Heart right ventricle (tissue), 16 donors: ENCODE measurements around the gene SYTL1. TPM values are rescaled to one million over a fixed set of nuclear protein-coding genes. Genes with fewer than 3 reads are reported as not detected.

Experiments used
- ATAC-seq, 8 donors: fragments of 200-7000 bp; cut with Tn5 transposase; one replicate each; pipeline ENCODE4 v1.9.1; 2020; ENCODE audit warnings: mild to moderate bottlenecking in 8 of 8, moderate library complexity in 8 of 8, moderate number of reproducible peaks in 1 of 8
- DNase-seq, 2 donors: peaks; one replicate each; pipeline ENCODE4 v3.0.0-alpha.2; 2020
- H3K27ac ChIP-seq, 10 donors: fragments of 200-600 bp; sonication (generic) in 2 of 10; one replicate each; pipeline versions ENCODE4 v1.5.0 to v1.8.0; 2020 to 2022; ENCODE audit warnings: mild to moderate bottlenecking in 3 of 10
- H3K27me3 ChIP-seq, 7 donors: fragments of 200-600 bp; one replicate each; pipeline ENCODE4 v1.8.0; 2021 to 2022; ENCODE audit warnings: mild to moderate bottlenecking in 2 of 7
- H3K36me3 ChIP-seq, 9 donors: fragments of 200-600 bp; sonication (generic) in 1 of 9; one replicate each; pipeline versions ENCODE4 v1.5.0 to v1.8.0; 2020 to 2022; ENCODE audit warnings: mild to moderate bottlenecking in 2 of 9
- H3K4me1 ChIP-seq, 9 donors: fragments of 200-600 bp; sonication (generic) in 1 of 9; one replicate each; pipeline versions ENCODE4 v1.5.0 to v1.8.0; 2020 to 2022; ENCODE audit warnings: mild to moderate bottlenecking in 4 of 9
- H3K4me3 ChIP-seq, 10 donors: fragments of 200-600 bp; sonication (generic) in 2 of 10; one replicate each; pipeline versions ENCODE4 v1.5.0 to v1.8.0; 2020 to 2022; ENCODE audit warnings: mild to moderate bottlenecking in 7 of 10, moderate library complexity in 2 of 10
- H3K9me3 ChIP-seq, 11 donors: fragments of 200-600 bp in 10 of 11; sonication (generic) in 2 of 11; one replicate each; pipeline versions ENCODE4 v1.5.0 to v1.8.0; 2013 to 2022; ENCODE audit warnings: mild to moderate bottlenecking in 2 of 11, control low read depth in 1 of 11, moderate library complexity in 1 of 11
- CTCF ChIP-seq, 9 donors: fragments of 200-600 bp; sonication (generic) in 2 of 9; IDR thresholded peaks; one replicate each; pipeline versions ENCODE4 v1.5.0 to v1.8.0; 2021 to 2022; ENCODE audit warnings: antibody characterized with exemption in 9 of 9, mild to moderate bottlenecking in 5 of 9, moderate library complexity in 1 of 9
- WGBS, 2 donors: extraction: QIAGEN DNeasy Blood & Tissue Kit; methylation state at CpG; one replicate each; pipeline ENCODE4 v1.1.7; 2013; ENCODE audit warnings: inconsistent platforms in 1 of 2; 5-methylcytosine and 5-hydroxymethylcytosine counted together
- intact Hi-C, 10 donors: fragments of 100-400 bp; cut with DNase I; formaldehyde crosslinking; loops; one replicate each; pipeline versions ENCODE4 v1.11.1 to v1.14.2; 2022
- polyA plus RNA-seq, 2 donors: library from polyadenylated mRNA; stranded (reverse); fragments of 200-250 nt; gene quantifications; one replicate each; pipeline ENCODE4 v1.2.3, GENCODE V29; 2013
- total RNA-seq, 10 donors: library from RNA; stranded (reverse); fragmentation: NEBNext Ultra II Directional in 3 of 10; extraction: Animal tissue kit (Norgen Biotek cat#: 25700) in 3 of 10; gene quantifications; one replicate each; pipeline versions ENCODE4 v1.2.1 to v1.2.4, GENCODE V29; 2021 to 2023
- donor health status: Arrhythmogenic right ventricular cardiomyopathy.
- donor health status: ischemic (EF 13 %, LVEDD 7.1; RV severe dilation, severe dysfunction).
- donor health status: healthy with polysubstance abuse.
- donor health status: DM: no; HTN: yes; CAD: no.
- donor health status: DM: no; HTN: no; CAD: no.
- donor health status: ischemic (EF 25% LVEDD 6.9; RV normal size, moderate dysfunction).
- donor health status: ischemic (EF 25% LVEDD 5.7; RV mildly dilated, moderate dysfunction).
- donor health status: healthy.
- donor health status: DM: yes; HTN: yes; CAD: no.
- donor health status: Ischemic cardiomyopathy.
- donor health status: ischemic (EF 35%, LVEDD 5.7; RV mildly dilated, moderate dysfunction).
- donor health status: nonischemic (EF 11% LVEDD 7.7; RV severe dilation, severe dysfunction).
- donor health status: DM: yes; HTN: yes; CAD: no.
- donor health status: PGD.
- donor health status: ischemic (EF 29% LVEDD 5.4; RV normal size, mild dysfunction).
- donor health status: nonischemic (EF 23%, LVEDD 6.1; RV moderate dilation, normal function).

Gene SYTL1
- total and polyA plus RNA-seq, 12 donors, result 0.30 to 4.3 (median 0.68) TPM

GRCh38 chr1:27332536-27333281 is 9.1 kb upstream of the SYTL1 start:
- H3K9me3 ChIP-seq, result no peaks in the 10 kb centered on the region
- WGBS, 2 donors, result 69 to 70% methylated on average over 11 of the region's 11 CpGs
- H3K36me3 ChIP-seq, result peaks cover 0 to 98% (median 46%) of the 10 kb centered on the region in 9 donors
- no peak overlapping the region for H3K4me3 ChIP-seq
- ATAC-seq (peak; percentile 37 to 69 (median 60)), DNase-seq (peak; percentile 33 to 56)
- intact Hi-C loops, result loop anchor here in 1 of 10 donors (2.0 kb wide), 1 partner anchor 62 kb away; no protein-coding TSS in a partner anchor
- H3K4me1 ChIP-seq, result peaks cover 12 to 40% (median 30%) of the 10 kb centered on the region in 9 donors
- H3K27ac ChIP-seq, result peak overlapping the region in 7 of 10 donors; percentile 20 to 67 (median 43)
- TF ChIP-seq CTCF (IDR thresholded peaks at IDR 0.05), result peak; percentile 70 to 87 (median 78)
- H3K27me3 ChIP-seq, result no peaks in the 10 kb centered on the region

- H3K9me3 ChIP-seq, result no peaks in the 10 kb centered on the region
- ATAC-seq (no peak), DNase-seq (no peak)
- intact Hi-C loops, result loop anchor here in 1 of 10 donors (2.0 kb wide), 1 partner anchor 61 kb away; no protein-coding TSS in a partner anchor
- peaks cover 12 to 29% (median 21%) of the 10 kb centered on the region in 9 donors for H3K4me1 ChIP-seq
- 92 to 96% methylated on average over 17 of the region's 17 CpGs for whole genome bisulfite sequencing, 2 donors
- peaks cover 0 to 98% (median 46%) of the 10 kb centered on the region in 9 donors for H3K36me3 ChIP-seq
- H3K27me3 ChIP-seq, result no peaks in the 10 kb centered on the region
- H3K4me3 ChIP-seq, result no peak overlapping the region
- no peak overlapping the region for H3K27ac ChIP-seq
- no peak for TF ChIP-seq CTCF (IDR thresholded peaks at IDR 0.05)
These were observed 8.0 kb upstream of the SYTL1 start for GRCh38 chr1:27333717-27334279.

GRCh38 chr1:27335506-27336422 is 6.1 kb upstream of the SYTL1 start:
- no peak for ATAC-seq
- DNase-seq, result no peak
- WGBS, 2 donors, result 88 to 92% methylated on average over 17 of the region's 17 CpGs
- Histone ChIP-seq H3K4me1 (peaks cover 4 to 20% (median 16%) of the 10 kb centered on the region in 9 donors), H3K27ac (no peak overlapping the region), H3K9me3 (no peaks in the 10 kb centered on the region), H3K36me3 (peaks cover 0 to 80% (median 46%) of the 10 kb centered on the region in 9 donors), H3K27me3 (no peaks in the 10 kb centered on the region), H3K4me3 (no peak overlapping the region)
- no peak for TF ChIP-seq CTCF (IDR thresholded peaks at IDR 0.05)
- intact Hi-C loops, result no loop called here

- no peak for TF ChIP-seq CTCF (IDR thresholded peaks at IDR 0.05)
- 96 to 98% methylated on average over 5 of the region's 5 CpGs for WGBS, 2 donors
- Histone ChIP-seq H3K27ac (no peak overlapping the region), H3K36me3 (peaks cover 0 to 70% (median 46%) of the 10 kb centered on the region in 9 donors), H3K4me3 (no peak overlapping the region), H3K4me1 (peaks cover 4 to 23% (median 11%) of the 10 kb centered on the region in 9 donors), H3K9me3 (no peaks in the 10 kb centered on the region), H3K27me3 (no peaks in the 10 kb centered on the region)
- intact Hi-C loops, result no loop called here
- ATAC-seq, result no peak
- no peak for DNase-seq
These were observed 5.1 kb upstream of the SYTL1 start for GRCh38 chr1:27336756-27337155.
